HG03432 (cell line): ENCODE measurements around the gene PNMA1.

Experiments
- ATAC-seq: cut with Tn5 transposase; IDR thresholded peaks from one replicate; pipeline ENCODE4 v1.9.1; 2021; ENCODE audit warnings: mild to moderate bottlenecking, moderate library complexity; ENCODE audit not compliant: unreplicated experiment

The PNMA1 gene

DNA sequence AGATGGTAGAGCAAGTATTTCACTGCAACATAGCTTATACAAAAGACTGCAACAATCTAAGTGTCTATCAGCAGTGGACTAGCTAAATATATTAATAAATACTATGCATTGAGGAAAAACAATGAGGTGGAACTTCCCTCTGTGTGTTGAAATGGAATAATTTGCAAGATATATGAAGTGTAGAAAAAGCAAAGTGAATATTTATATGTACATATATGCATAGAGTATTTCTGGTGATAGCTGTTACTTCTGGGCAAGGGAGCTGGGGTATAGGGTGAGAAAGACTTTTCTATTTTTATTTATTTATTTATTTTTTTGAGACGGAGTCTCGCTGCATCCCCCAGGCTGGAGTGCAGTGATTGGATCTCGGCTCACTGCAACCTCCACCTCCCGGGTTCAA is 35.5 kb downstream of the PNMA1 start:
- ATAC-seq = no peak

DNA sequence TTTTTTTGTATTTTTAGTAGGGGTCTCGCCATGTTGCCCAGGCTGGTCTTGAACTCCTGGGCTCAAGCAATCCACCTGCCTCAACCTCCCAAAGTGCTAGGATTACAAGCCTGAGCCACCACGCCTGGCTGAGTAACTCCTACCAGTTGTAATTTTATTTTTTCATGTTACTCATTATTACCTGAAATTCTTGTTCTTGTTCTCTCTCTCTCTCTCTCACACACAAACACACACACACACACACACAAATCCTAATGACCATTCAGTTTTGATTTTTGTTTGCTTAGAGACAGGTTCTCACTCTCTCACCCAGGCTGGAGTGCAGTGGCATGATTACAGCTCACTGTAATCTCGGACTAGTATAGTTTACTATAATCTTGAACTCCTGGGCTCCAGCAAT is 39.2 kb downstream of the PNMA1 start:
- no peak for ATAC-seq

DNA sequence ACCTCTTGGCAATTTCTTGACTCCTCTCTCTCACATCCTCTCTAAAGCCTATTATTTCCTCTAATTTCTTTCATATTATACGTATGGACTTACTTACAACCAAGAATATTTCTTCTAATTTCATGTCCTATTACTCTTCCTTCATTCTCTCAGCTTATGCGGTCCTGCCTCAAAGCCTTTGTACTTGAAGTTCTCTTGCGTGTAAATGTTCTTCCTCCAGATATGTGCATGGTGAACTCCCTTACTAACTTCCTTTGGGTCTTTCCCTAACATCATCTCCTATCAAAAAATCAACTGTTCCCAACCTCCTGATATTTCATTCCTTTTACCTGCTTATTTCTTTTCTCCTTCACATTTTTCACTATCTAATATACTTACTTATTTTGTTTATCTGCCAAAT is 46.3 kb downstream of the PNMA1 start:
- no peak for ATAC-seq

DNA sequence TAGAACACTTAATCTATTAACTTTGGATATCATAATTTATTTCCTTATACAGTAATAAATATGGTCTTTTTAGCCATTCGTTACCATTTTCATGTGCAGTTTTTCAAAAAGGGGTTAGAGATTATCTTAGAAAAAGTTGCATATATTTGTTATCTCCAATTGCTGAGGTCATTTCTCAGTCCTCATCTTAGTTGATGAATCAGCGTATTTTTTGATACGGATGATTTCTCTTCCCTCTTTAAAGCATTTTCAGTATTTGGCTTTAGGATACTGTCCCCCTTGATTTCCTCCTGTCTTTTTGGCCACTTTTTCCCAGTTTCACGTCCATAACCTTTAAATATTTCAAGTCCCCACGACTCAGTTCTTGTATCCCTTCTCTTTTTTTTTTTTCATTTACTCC is 47.6 kb downstream of the PNMA1 start:
- ATAC-seq = no peak

DNA sequence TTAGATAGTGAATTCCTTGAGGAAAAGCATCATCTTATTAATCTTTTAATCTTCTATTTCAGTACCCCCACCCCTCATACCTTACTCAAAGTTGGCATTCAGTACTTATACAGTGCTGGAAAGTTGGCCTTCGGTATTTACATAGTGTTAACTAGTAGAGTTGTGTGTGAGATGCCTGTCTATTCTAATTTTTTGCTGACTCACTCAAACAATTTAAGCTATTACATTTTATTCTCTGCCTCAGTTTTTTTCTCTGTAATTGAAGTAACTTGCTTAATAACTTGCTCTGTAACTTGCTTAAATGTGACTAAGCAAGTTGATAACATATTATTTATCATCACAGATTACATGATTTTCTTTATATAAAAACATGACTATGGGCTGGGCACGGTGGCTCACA is 49.1 kb downstream of the PNMA1 start:
- no peak for ATAC-seq

DNA sequence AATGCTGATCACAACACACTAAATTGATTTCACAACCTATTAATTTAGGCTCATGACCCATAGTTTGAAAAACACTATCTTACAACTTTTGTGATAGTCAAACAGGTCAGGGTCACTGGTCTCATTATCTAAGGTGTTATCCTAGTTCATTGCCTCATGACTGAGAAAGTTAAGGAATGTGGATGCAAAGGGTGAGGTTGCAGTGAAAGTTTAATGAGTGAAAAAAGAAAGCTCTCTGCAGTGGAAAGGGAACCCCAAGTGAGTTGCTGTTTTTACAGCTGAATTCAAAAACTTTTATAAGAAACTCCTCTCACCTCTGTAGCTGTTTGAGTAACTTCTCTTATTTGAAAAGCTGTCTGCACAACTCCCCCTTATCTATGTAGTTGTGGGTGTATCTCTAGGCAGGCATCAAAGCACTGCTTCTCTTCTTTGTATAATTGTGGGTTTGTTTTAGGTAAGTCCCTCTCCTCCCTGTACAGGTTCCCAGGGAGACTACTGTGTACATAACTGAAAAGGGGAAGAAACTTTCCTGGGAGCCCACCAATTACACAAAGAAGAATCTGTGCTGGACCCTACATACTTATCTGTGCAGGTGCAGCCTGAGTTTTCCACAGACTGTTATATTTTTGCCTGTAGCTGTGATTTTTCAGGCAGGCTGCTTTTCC is 50.5 kb downstream of the PNMA1 start:
- ATAC-seq = no peak

DNA sequence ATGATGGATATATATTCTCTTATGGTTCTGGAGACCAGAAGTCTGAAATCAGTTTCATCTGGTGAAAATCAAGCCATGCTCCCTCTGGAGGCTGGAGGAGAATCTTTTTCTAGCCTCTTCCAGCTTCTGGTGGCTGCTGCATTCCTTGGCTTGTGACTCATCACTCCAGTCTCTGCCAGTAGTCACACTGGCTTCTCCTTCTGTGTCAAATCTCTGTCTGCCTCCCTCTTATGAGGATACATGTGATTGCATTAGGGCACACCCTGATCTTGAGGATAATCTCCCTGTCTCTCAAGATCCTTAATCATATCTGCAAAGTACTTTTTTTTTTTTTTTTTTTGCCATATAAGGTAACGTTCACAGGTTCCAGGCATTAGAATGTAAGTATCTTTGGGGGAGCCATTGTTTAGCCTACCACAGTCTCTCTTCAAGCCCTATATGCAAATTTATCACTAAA is 51.7 kb downstream of the PNMA1 start:
- ATAC-seq = no peak

DNA sequence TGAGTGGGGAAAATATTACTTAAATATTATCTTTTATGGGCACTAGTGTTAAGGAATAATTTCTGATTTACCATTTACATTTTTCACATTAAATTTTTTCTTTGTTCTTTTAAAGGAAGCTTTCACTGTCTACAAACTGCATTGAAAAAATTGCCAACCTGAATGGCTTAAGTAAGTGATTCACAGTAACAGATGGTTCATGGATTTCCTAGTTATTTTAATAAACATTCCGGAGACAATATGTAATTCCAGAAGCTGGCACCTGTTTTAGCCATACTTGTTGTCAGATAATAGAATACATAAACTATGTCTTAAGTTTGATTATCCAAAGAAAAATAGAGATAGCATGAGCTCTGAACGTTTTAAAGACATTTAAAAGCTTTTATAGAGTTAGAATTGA is 52.3 kb downstream of the PNMA1 start:
- ATAC-seq = no peak
